Stimulated activated CD8-positive, alpha-beta memory T cell treated with anti-CD3 and anti-CD28 coated beads, Interleukin-2, amount 100 ng/mL, for 48 hours (primary cell): ENCODE data around the gene SLC2A10.

ENCODE experiments used
- DNase-seq, 2 donors: peaks; one replicate each; pipeline ENCODE4 v3.0.0-alpha.2; 2020; ENCODE audit warnings: low read depth in 2 of 2

SLC2A10 gene

GRCh38 chr20:46770330-46771194, 61.1 kb downstream of the SLC2A10 start:
- no peak for DNase-seq

- no peak for DNase-seq
Observed at GRCh38 chr20:46771195-46771588, 61.7 kb downstream of the SLC2A10 start.

GRCh38 chr20:46772901-46773300, 63.5 kb downstream of the SLC2A10 start:
- no peak for DNase-seq

GRCh38 chr20:46773680-46774079, 64.2 kb downstream of the SLC2A10 start:
- no peak for DNase-seq

- no peak for DNase-seq
Observed at GRCh38 chr20:46774236-46774635, 64.8 kb downstream of the SLC2A10 start.

- DNase-seq: no peak
Observed at GRCh38 chr20:46774943-46775560, 65.6 kb downstream of the SLC2A10 start.

- DNase-seq: no peak
Observed at GRCh38 chr20:46775806-46776205, 66.4 kb downstream of the SLC2A10 start.

GRCh38 chr20:46777331-46777730, 67.9 kb downstream of the SLC2A10 start:
- DNase-seq: no peak

- no peak for DNase-seq
Observed at GRCh38 chr20:46779831-46780230, 70.4 kb downstream of the SLC2A10 start.

GRCh38 chr20:46784436-46785127, 75.1 kb downstream of the SLC2A10 start:
- DNase-seq: no peak
